A549 (cell line): ENCODE measurements around the gene PLEKHA7. TPM values are rescaled to one million over a fixed set of nuclear protein-coding genes. Genes with fewer than 3 reads are reported as not detected.

ENCODE experiments used
- ATAC-seq, 2 experiments: fragments of 200-7000 bp in 1 of 2; fragments of >200 bp in 1 of 2; cut with Nextera tagmentation in 1 of 2; cut with Tn5 transposase in 1 of 2; 3 replicates each; pipeline versions ENCODE4 v1.8.0 to v1.9.1; 2018 to 2020; ENCODE audit warnings: mild to moderate bottlenecking in 1 of 2, moderate library complexity in 1 of 2
- CTCF ChIA-PET: fragments of 300-600 bp; sonication (Branson Sonifier 250); formaldehyde crosslinking; extraction: SDS; loops from one replicate; lab custom pipeline; 2021; ENCODE audit warnings: antibody characterized with exemption, inconsistent platforms; lab: Yijun Ruan, JAX
- POLR2A ChIA-PET: fragments of 350-600 bp; formaldehyde crosslinking; extraction: SDS; loops from one replicate; lab custom pipeline; 2021; ENCODE audit warnings: antibody characterized with exemption, inconsistent platforms; lab: Yijun Ruan, JAX
- DNase-seq, 2 experiments: peaks; one replicate each; pipeline versions ENCODE4 v3.0.0 to v3.0.0-alpha.2; 2011 to 2016; ENCODE audit warnings: low read depth in 1 of 2, low spot score in 1 of 2
- FAIRE-seq: peaks from 2 replicates; lab custom pipeline; 2011; peaks lifted over from hg19 to GRCh38; lab: Jason Lieb, UNC
- H3K27ac ChIP-seq, 2 experiments: fragments of >200 bp; sonication (Bioruptor Twin); formaldehyde crosslinking; 3 replicates each; pipeline ENCODE4 v1.5.1; 2016 to 2017
- H3K4me1 ChIP-seq: fragments of >200 bp; sonication (Bioruptor Twin); formaldehyde crosslinking; 3 replicates; pipeline ENCODE4 v1.6.1; 2016
- H3K4me2 ChIP-seq: fragments of >200 bp; sonication (Bioruptor Twin); formaldehyde crosslinking; 3 replicates; pipeline ENCODE4 v1.6.1; 2016
- H3K4me3 ChIP-seq: fragments of >200 bp; sonication (Bioruptor Twin); formaldehyde crosslinking; 3 replicates; pipeline ENCODE4 v1.5.1; 2016
- H3K9me3 ChIP-seq: fragments of >200 bp; sonication (Bioruptor Twin); formaldehyde crosslinking; 3 replicates; pipeline ENCODE4 v1.6.1; 2016
- CTCF ChIP-seq: fragments of >200 bp; sonication (Bioruptor Twin); formaldehyde crosslinking; IDR thresholded peaks from 3 replicates; pipeline ENCODE4 v1.5.1; 2016
- FOSL2 ChIP-seq, 2 experiments: fragments of 450-650 bp in 1 of 2; fragments of >200 bp in 1 of 2; sonication (Bioruptor Twin) in 1 of 2; formaldehyde crosslinking; IDR thresholded peaks; 2 replicates each; pipeline versions ENCODE4 v1.5.0 to v1.6.1; 2016 to 2020; ENCODE audit warnings: mild to moderate bottlenecking in 1 of 2, moderate library complexity in 1 of 2
- HDAC2 ChIP-seq: fragments of 200-600 bp; sonication (generic); IDR thresholded peaks from 2 replicates; pipeline ENCODE4 v1.6.1; 2016
- HEYL ChIP-seq: fragments of 250-450 bp; sonication (Bioruptor Pico); IDR thresholded peaks from 2 replicates; pipeline ENCODE4 v1.8.0; 2021; ENCODE audit warnings: mild to moderate bottlenecking, moderate library complexity
- HMGXB4 ChIP-seq: fragments of 250-450 bp; sonication (Bioruptor Pico); IDR thresholded peaks from 2 replicates; pipeline ENCODE4 v1.5.0; 2021; ENCODE audit warnings: mild to moderate bottlenecking, moderate library complexity, borderline replicate concordance
- HOXA7 ChIP-seq: fragments of 250-450 bp; sonication (Bioruptor Pico); IDR thresholded peaks from 2 replicates; pipeline ENCODE4 v1.5.0; 2020; ENCODE audit warnings: mild to moderate bottlenecking, moderate library complexity
- HOXB5 ChIP-seq: fragments of 250-450 bp; sonication (Bioruptor Pico); IDR thresholded peaks from 2 replicates; pipeline ENCODE4 v1.5.0; 2020; ENCODE audit warnings: mild to moderate bottlenecking, moderate library complexity
- KDM5A ChIP-seq: fragments of 200-600 bp; sonication (generic); IDR thresholded peaks from 2 replicates; pipeline ENCODE4 v1.6.1; 2016; ENCODE audit warnings: antibody characterized with exemption, mild to moderate bottlenecking
- MAX ChIP-seq: IDR thresholded peaks from 2 replicates; pipeline ENCODE4 v1.6.1; 2012
- MAZ ChIP-seq: fragments of 150-350 bp; IDR thresholded peaks from 2 replicates; pipeline ENCODE4 v1.6.1; 2014; ENCODE audit warnings: antibody characterized with exemption, low read depth, low read length, borderline replicate concordance
- NPAS2 ChIP-seq: fragments of 250-450 bp; sonication (Bioruptor Pico); IDR thresholded peaks from 2 replicates; pipeline ENCODE4 v1.8.0; 2022; ENCODE audit warnings: mild to moderate bottlenecking, moderate library complexity, borderline replicate concordance
- PBX3 ChIP-seq: IDR thresholded peaks from 2 replicates; pipeline ENCODE4 v1.6.1; 2012
- PHF8 ChIP-seq: fragments of 200-600 bp; sonication (generic); IDR thresholded peaks from 2 replicates; pipeline ENCODE4 v1.6.1; 2016; ENCODE audit warnings: low read depth, mild to moderate bottlenecking, antibody characterized with exemption, moderate library complexity, borderline replicate concordance
- POLR2A ChIP-seq: IDR thresholded peaks from 2 replicates; pipeline ENCODE4 v1.6.1; 2012; ENCODE audit warnings: mild to moderate bottlenecking, low read length
- RAD21 ChIP-seq, 2 experiments: fragments of >200 bp in 1 of 2; sonication (Bioruptor Twin) in 1 of 2; formaldehyde crosslinking in 1 of 2; IDR thresholded peaks in 1 of 2; conservative IDR thresholded peaks in 1 of 2; 2 replicates in 1 of 2; 3 replicates in 1 of 2; pipeline ENCODE4 v1.6.1; 2012 to 2018; ENCODE audit warnings: inconsistent platforms in 1 of 2
- RARB ChIP-seq: fragments of 250-450 bp; sonication (Bioruptor Pico); IDR thresholded peaks from 2 replicates; pipeline ENCODE4 v1.8.0; 2021; ENCODE audit warnings: mild to moderate bottlenecking, moderate library complexity
- RCOR1 ChIP-seq: fragments of 150-350 bp; IDR thresholded peaks from 2 replicates; pipeline ENCODE4 v1.6.1; 2014; ENCODE audit warnings: antibody characterized with exemption, low read length, low read depth
- RFX5 ChIP-seq: fragments of 450-650 bp; IDR thresholded peaks from 2 replicates; pipeline ENCODE4 v1.7.1; 2014; ENCODE audit warnings: antibody characterized with exemption, mild to moderate bottlenecking, moderate library complexity
- RNF2 ChIP-seq: fragments of 200-600 bp; sonication (generic); IDR thresholded peaks from 2 replicates; pipeline ENCODE4 v1.6.1; 2016; ENCODE audit warnings: low read depth, mild to moderate bottlenecking, antibody characterized with exemption, moderate library complexity, borderline replicate concordance
- SREBF2 ChIP-seq: fragments of 450-650 bp; IDR thresholded peaks from 2 replicates; pipeline ENCODE4 v1.6.1; 2014; ENCODE audit warnings: mild to moderate bottlenecking, moderate library complexity
- TP53 ChIP-seq: fragments of 250-450 bp; sonication (Bioruptor Pico); IDR thresholded peaks from 2 replicates; pipeline ENCODE4 v1.5.0; 2021; ENCODE audit warnings: mild to moderate bottlenecking, moderate library complexity
- ZC3H11A ChIP-seq: fragments of 450-650 bp; IDR thresholded peaks from 2 replicates; pipeline ENCODE4 v1.6.1; 2014; ENCODE audit warnings: antibody characterized with exemption, mild to moderate bottlenecking
- ZSCAN20 ChIP-seq: fragments of 250-450 bp; sonication (Bioruptor Pico); IDR thresholded peaks from 2 replicates; pipeline ENCODE4 v1.8.0; 2022; ENCODE audit warnings: mild to moderate bottlenecking, moderate library complexity
- WGBS: methylation state at CpG from one replicate; pipeline ENCODE4 v1.1.6; 2017; ENCODE audit errors: missing lambda C conversion rate; 5-methylcytosine and 5-hydroxymethylcytosine counted together
- polyA plus RNA-seq, 4 experiments: library from polyadenylated mRNA; depleted of rRNA in 3 of 4; stranded (reverse); fragments of >200 nt; fragmentation: RNase III in 1 of 4; extraction: RNeasy Plus Mini Kit Qiagen cat#74134 plus additional on column Dnase treatment in 1 of 4; gene quantifications; 2 replicates in 3 of 4; 3 replicates in 1 of 4; pipeline ENCODE4 v1.2.3, GENCODE V29; 2011 to 2017

Gene PLEKHA7
- polyA plus RNA-seq, 2 of the 4 experiments (the other 2 are of a cell fraction) = 8.7 to 13.8 TPM

- H3K4me2 ChIP-seq = peak overlapping the region; percentile 94
- CTCF ChIA-PET = interaction anchor here (0.7 to 1.2 kb wide), 3 partner anchors 9 to 139 kb away, joined by 3 to 4 read pairs (median 3); no protein-coding TSS in a partner anchor
- WGBS = under 1% methylated on average over 21 of the region's 51 CpGs
- TF ChIP-seq POLR2A (no peak), HEYL (no peak), FOSL2 (IDR thresholded peaks at IDR 0.05) (no peak), FOSL2 (CRISPR knock-in tag; IDR thresholded peaks at IDR 0.05) (peak; percentile 51)
- TF ChIP-seq, all 56 proteins: peak for 1
- Histone ChIP-seq H3K4me3 (peak overlapping the region; percentile 48), H3K4me1 (peaks cover 39% of the 10 kb centered on the region), H3K27ac (peak overlapping the region; percentile 53 to 83; a peak in 4 of 6 replicates), H3K9me3 (no peaks in the 10 kb centered on the region)
- FAIRE-seq (no peak), DNase-seq (peak; percentile 74 to 96), ATAC-seq (peak; percentile 84 to 88)
- POLR2A ChIA-PET = interaction anchor here (0.6 to 1.8 kb wide), 3 partner anchors 62 to 343 kb away, joined by 3 to 7 read pairs (median 4); partner anchors contain the start of gene RPS13
These were observed 89.2 kb downstream of the PLEKHA7 start for GRCh38 chr11:16924826-16925560.

GRCh38 chr11:16924462-16924825 lies 89.8 kb downstream of the PLEKHA7 start:
- ChIA-PET POLR2A (interaction anchor here (1.8 kb wide), 1 partner anchor 153 kb away, joined by 7 read pairs; the partner anchor contains the start of gene RPS13), CTCF (interaction anchor here (1.0 kb wide), 1 partner anchor 46 kb away, joined by 3 read pairs; no protein-coding TSS in a partner anchor)

More at GRCh38 chr11:16924462-16924825, 89.8 kb downstream of the PLEKHA7 start:
- H3K27ac ChIP-seq = peak overlapping the region; percentile 63 to 75; a peak in 5 of 6 replicates
- peak overlapping the region; percentile 94 for H3K4me2 ChIP-seq
- DNase-seq (no peak), ATAC-seq (peak; percentile 3 to 32; a peak in 3 of 6 replicates), FAIRE-seq (no peak)
- TF ChIP-seq NPAS2 (CRISPR knock-in tag) (no peak), MAZ (no peak), HOXA7 (CRISPR knock-in tag) (no peak), PBX3 (no peak), KDM5A (no peak), TP53 (CRISPR knock-in tag) (no peak), RCOR1 (no peak), RARB (CRISPR knock-in tag) (no peak), SREBF2 (no peak), HDAC2 (no peak), ZC3H11A (no peak), MAX (no peak), ZSCAN20 (CRISPR knock-in tag) (no peak), RNF2 (no peak), RAD21 (conservative IDR thresholded peaks at IDR 0.05 in 1 of 2, IDR thresholded peaks at IDR 0.05 in 1 of 2) (no peak), HOXB5 (no peak), RFX5 (no peak), HMGXB4 (no peak), CTCF (no peak), PHF8 (no peak)
- peaks cover 39% of the 10 kb centered on the region for H3K4me1 ChIP-seq
- 28% methylated on average over 4 of the region's 4 CpGs for WGBS
- no peaks in the 10 kb centered on the region for H3K9me3 ChIP-seq
- peak overlapping the region; percentile 48; the same call in 2 of the 3 replicates for H3K4me3 ChIP-seq
